Right atrium auricular region (tissue), 2 donors: ENCODE data around the gene PRND. TPM values are rescaled to one million over a fixed set of nuclear protein-coding genes. Genes with fewer than 3 reads are reported as not detected.
"Not testable (repeated sequence)": the region's sequence is repeated elsewhere in the genome, so short reads cannot be mapped to it uniquely, and the experiment has no call there.

Source experiments
- DNase-seq: peaks from one replicate; pipeline ENCODE4 v3.0.0-alpha.2; 2019; ENCODE audit warnings: low spot score
- H3K27ac ChIP-seq, 2 donors: fragments of 200-600 bp; sonication (generic); 1 replicate in 1 of 2; 2 replicates in 1 of 2; pipeline ENCODE4 v1.5.1; 2016 to 2019
- H3K27me3 ChIP-seq, 2 donors: fragments of 200-600 bp; sonication (generic); one replicate each; pipeline versions ENCODE4 v1.5.1 to v1.6.0; 2017 to 2019
- H3K36me3 ChIP-seq: fragments of 200-600 bp; sonication (generic); one replicate; pipeline ENCODE4 v1.5.1; 2016
- H3K4me1 ChIP-seq, 2 donors: fragments of 200-600 bp; sonication (generic); one replicate each; pipeline versions ENCODE4 v1.5.1 to v1.6.0; 2017 to 2019
- H3K4me3 ChIP-seq, 2 donors: fragments of 200-600 bp; sonication (generic); 1 replicate in 1 of 2; 2 replicates in 1 of 2; pipeline ENCODE4 v1.5.1; 2017 to 2019; ENCODE audit warnings: mild to moderate bottlenecking in 1 of 2, moderate library complexity in 1 of 2
- H3K9me3 ChIP-seq, 2 donors: fragments of 200-600 bp; sonication (generic); one replicate each; pipeline ENCODE4 v1.5.1; 2019
- CTCF ChIP-seq, 2 donors: fragments of 200-600 bp; sonication (generic); IDR thresholded peaks; one replicate each; pipeline ENCODE4 v1.5.1; 2019; ENCODE audit warnings: antibody characterized with exemption in 2 of 2
- total RNA-seq, 2 donors: library from RNA; depleted of rRNA; stranded (reverse); fragments of >200 nt; gene quantifications; one replicate each; pipeline ENCODE4 v1.1.0, GENCODE V29; 2016

The PRND gene
- total RNA-seq, 2 donors from 2014 or later = not detected

GRCh38 chr20:4722993-4723392 is 1.3 kb downstream of the PRND start:
- Histone ChIP-seq H3K9me3 (no peaks in the 10 kb centered on the region), H3K27ac (no peak overlapping the region), H3K4me3 (no peak overlapping the region), H3K36me3 (no peaks in the 10 kb centered on the region), H3K27me3 (no peaks in the 10 kb centered on the region), H3K4me1 (peaks cover 0 to 18% of the 10 kb centered on the region in 2 donors)
- TF ChIP-seq CTCF (IDR thresholded peaks at IDR 0.05) = no peak
- no peak for DNase-seq

DNA sequence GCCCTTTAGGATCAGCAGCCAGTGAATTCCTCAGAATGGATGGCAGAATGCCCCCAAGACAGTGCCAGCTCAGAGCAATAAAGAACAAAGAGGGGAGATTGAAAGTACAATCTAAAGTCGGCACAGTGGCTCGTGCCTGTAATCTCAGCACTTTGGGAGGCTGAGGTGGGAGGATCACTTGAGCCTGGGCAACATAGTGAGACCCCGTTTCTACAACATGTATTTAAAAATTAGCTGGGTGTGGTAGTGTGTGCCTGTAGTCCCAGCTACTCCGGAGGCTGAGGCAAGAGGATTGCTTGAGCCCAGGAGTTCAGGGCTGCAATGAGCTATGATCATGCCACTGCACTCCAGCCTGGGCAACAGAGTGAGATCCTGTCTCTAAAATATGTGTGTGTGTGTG is 1.8 kb downstream of the PRND start:
- not testable (repeated sequence) for H3K27ac ChIP-seq, H3K36me3 ChIP-seq, H3K4me3 ChIP-seq, H3K9me3 ChIP-seq, DNase-seq, H3K27me3 ChIP-seq
- peaks cover 0 to 18% of the 10 kb centered on the region in 2 donors for H3K4me1 ChIP-seq

- no peak overlapping the region for H3K27ac ChIP-seq
- H3K9me3 ChIP-seq = no peaks in the 10 kb centered on the region
- H3K36me3 ChIP-seq = no peaks in the 10 kb centered on the region
- no peak for DNase-seq
- peaks cover 0 to 18% of the 10 kb centered on the region in 2 donors for H3K4me1 ChIP-seq
- H3K4me3 ChIP-seq = no peak overlapping the region
- no peaks in the 10 kb centered on the region for H3K27me3 ChIP-seq
- TF ChIP-seq CTCF (IDR thresholded peaks at IDR 0.05) = no peak
Observed at GRCh38 chr20:4724459-4725262, 3.0 kb downstream of the PRND start.

DNA sequence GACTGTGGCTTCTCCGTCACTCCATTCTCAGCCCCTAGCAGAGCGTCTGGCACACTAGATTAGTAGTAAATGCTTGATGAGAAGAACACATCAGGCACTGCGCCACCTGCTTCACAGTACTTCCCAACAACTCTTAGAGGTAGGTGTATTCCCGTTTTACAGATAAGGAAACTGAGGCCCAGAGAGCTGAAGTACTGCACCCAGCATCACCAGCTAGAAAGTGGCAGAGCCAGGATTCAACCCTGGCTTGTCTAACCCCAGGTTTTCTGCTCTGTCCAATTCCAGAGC is 3.5 kb downstream of the PRND start:
- Histone ChIP-seq H3K9me3 (no peaks in the 10 kb centered on the region), H3K4me3 (no peak overlapping the region), H3K27me3 (no peaks in the 10 kb centered on the region), H3K4me1 (peaks cover 0 to 15% of the 10 kb centered on the region in 2 donors), H3K36me3 (no peaks in the 10 kb centered on the region), H3K27ac (no peak overlapping the region)
- no peak for TF ChIP-seq CTCF (IDR thresholded peaks at IDR 0.05)
- DNase-seq = no peak

- H3K36me3 ChIP-seq = no peaks in the 10 kb centered on the region
- peak overlapping the region; percentile 1 to 23 for H3K4me3 ChIP-seq
- H3K27ac ChIP-seq = no peak overlapping the region
- no peaks in the 10 kb centered on the region for H3K9me3 ChIP-seq
- no peaks in the 10 kb centered on the region for H3K27me3 ChIP-seq
- TF ChIP-seq CTCF (IDR thresholded peaks at IDR 0.05) = no peak
- no peak for DNase-seq
- H3K4me1 ChIP-seq = peaks cover 0 to 13% of the 10 kb centered on the region in 2 donors
Observed at GRCh38 chr20:4726710-4727397, 5.1 kb downstream of the PRND start.

DNA sequence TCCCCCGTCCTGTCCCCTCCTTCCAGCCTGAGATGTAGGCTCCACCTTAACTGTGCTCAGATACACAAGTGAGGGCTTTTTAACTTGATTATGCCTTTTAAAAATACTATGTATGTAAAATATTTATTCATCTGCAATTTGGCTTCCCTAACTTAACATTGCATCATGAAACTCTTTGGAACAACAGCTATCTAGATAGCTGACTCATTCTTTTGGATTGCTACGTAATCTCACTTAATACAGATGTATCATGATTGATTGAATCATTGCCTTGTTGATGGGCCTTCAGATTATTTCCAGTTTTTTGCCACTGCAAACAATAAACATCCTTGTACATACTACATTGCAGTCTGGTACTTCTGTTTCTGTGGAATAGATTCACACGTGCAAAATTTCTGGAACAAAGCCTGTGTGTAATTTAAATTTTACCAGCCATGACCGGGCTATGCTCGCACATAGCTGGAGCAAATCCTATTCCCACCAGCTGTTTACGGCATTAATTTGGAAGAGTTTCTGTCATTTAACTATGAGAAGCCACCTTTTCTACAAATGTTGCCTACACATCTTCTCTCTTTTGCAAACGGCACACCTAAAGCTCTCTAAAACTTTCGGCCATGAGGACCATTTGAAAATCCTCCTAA is 6.5 kb downstream of the PRND start:
- H3K27me3 ChIP-seq = no peaks in the 10 kb centered on the region
- H3K27ac ChIP-seq = no peak overlapping the region
- no peak for DNase-seq
- no peaks in the 10 kb centered on the region for H3K36me3 ChIP-seq
- no peaks in the 10 kb centered on the region for H3K9me3 ChIP-seq
- no peak overlapping the region for H3K4me3 ChIP-seq
- TF ChIP-seq CTCF (IDR thresholded peaks at IDR 0.05) = no peak
- peaks cover 0 to 13% of the 10 kb centered on the region in 2 donors for H3K4me1 ChIP-seq
